ENCODE data around the gene CD83. TPM values are rescaled to one million over a fixed set of nuclear protein-coding genes. Genes with fewer than 3 reads are reported as not detected.
A peak's percentile ranks its signal among the peaks of the same experiment; 100 is the strongest.

CD83 gene
- total and polyA plus RNA-seq, 2 of the 4 experiments (the other 2 are of a cell fraction) = 2.0 to 2.5 TPM

DNA sequence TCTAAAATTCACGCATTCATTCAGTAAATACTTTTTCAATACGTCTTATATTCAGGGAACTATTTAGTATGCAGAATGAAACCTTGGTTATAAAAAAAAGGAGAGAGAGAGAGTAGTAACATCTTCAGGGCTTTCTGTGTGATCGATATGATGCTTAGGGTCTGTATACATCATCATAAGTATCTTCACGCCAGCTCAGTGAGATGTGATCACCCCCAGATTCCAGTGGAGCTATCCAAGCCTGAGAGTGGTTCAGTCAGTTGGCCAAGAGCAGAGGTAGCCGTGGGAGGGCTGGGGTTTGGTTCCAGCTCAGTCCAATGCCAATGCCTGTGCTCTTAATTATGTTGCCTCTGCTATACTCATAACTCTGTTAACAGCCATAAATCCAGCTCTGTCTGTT is 8.6 kb downstream of the CD83 start:
- H3K4ac ChIP-seq (ENCODE audit: low read depth, low read length) = no peak overlapping the region
- in situ Hi-C loops (cut with MboI; ENCODE audit: low sequenced_read_pairs) (no loop called here), dilution Hi-C loops (cut with HindIII; ENCODE audit: low sequenced_read_pairs, unreplicated experiment) (no loop called here), intact Hi-C loops (cut with micrococcal nuclease) (loop anchor here (5.0 to 10.0 kb wide), 2 partner anchors 1369 to 1496 kb away; no protein-coding TSS in a partner anchor)
- no peaks in the 10 kb centered on the region for H4K20me1 ChIP-seq (ENCODE audit: insufficient read depth, low read length)
- no peak overlapping the region for H3K4me2 ChIP-seq (ENCODE audit: low read depth, low read length)
- H2BK5ac ChIP-seq (ENCODE audit: low read depth, low read length, poor library complexity, severe bottlenecking) = no peak overlapping the region
- no peak overlapping the region for H3K18ac ChIP-seq (ENCODE audit: low read depth, low read length)
- WGBS, 2 experiments (ENCODE audit: extremely low coverage in 2 of 2, insufficient read length in 1 of 2) = no CpG with 5 or more reads among the region's 5 CpGs
- ChIA-PET POLR2A (ENCODE audit: unreplicated experiment) (no interaction called here), CTCF (no interaction called here)
- no peak overlapping the region for H3K14ac ChIP-seq (replicated peaks; ENCODE audit: low read depth, low read length)
- H4K5ac ChIP-seq (ENCODE audit: low read depth, low read length) = no peak overlapping the region
- no peak overlapping the region for H2BK20ac ChIP-seq (ENCODE audit: low read depth, low read length)
- H3K4me1 ChIP-seq (ENCODE audit: control insufficient read depth, insufficient read depth, low read length) = no peaks in the 10 kb centered on the region
- BruUV-seq (replicated peaks) = no TSS peak
- peak; percentile 12 for DNase-seq
- no peak overlapping the region for H3K4me3 ChIP-seq (ENCODE audit: insufficient read depth, low read depth, low read length)
- no peaks in the 10 kb centered on the region for H3K27me3 ChIP-seq (ENCODE audit: control insufficient read depth, insufficient read depth, low read length)
- no peak overlapping the region for H3K23ac ChIP-seq (ENCODE audit: low read depth, low read length)
- no peaks in the 10 kb centered on the region for H3K36me3 ChIP-seq (ENCODE audit: control insufficient read depth, insufficient read depth, low read length)
- H3K9me3 ChIP-seq (ENCODE audit: control insufficient read depth, insufficient read depth, low read length) = no peaks in the 10 kb centered on the region
- no peak overlapping the region for H3K9ac ChIP-seq (ENCODE audit: low read depth, low read length)
- ATAC-seq (ENCODE audit: low read depth) = no peak
- no peak overlapping the region for H2AK5ac ChIP-seq (ENCODE audit: low read depth, low read length)
- H2BK120ac ChIP-seq (ENCODE audit: low read depth, low read length) = no peak overlapping the region
- no peak overlapping the region for H4K8ac ChIP-seq (ENCODE audit: low read depth in 2 of 2, low read length in 2 of 2)
- H2AFZ ChIP-seq (replicated peaks; ENCODE audit: low read length, poor library complexity) = no peak overlapping the region
- no peak for TF ChIP-seq MAFK (IDR thresholded peaks at IDR 0.05; ENCODE audit: low read depth, low read length)
- no peak for TF ChIP-seq RFX5 (IDR thresholded peaks at IDR 0.05; ENCODE audit: low read depth, low read length)
- TF ChIP-seq, protein P1, sequence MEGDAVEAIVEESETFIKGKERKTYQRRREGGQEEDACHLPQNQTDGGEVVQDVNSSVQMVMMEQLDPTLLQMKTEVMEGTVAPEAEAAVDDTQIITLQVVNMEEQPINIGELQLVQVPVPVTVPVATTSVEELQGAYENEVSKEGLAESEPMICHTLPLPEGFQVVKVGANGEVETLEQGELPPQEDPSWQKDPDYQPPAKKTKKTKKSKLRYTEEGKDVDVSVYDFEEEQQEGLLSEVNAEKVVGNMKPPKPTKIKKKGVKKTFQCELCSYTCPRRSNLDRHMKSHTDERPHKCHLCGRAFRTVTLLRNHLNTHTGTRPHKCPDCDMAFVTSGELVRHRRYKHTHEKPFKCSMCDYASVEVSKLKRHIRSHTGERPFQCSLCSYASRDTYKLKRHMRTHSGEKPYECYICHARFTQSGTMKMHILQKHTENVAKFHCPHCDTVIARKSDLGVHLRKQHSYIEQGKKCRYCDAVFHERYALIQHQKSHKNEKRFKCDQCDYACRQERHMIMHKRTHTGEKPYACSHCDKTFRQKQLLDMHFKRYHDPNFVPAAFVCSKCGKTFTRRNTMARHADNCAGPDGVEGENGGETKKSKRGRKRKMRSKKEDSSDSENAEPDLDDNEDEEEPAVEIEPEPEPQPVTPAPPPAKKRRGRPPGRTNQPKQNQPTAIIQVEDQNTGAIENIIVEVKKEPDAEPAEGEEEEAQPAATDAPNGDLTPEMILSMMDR (conservative IDR thresholded peaks at IDR 0.05; ENCODE audit: low read depth, low read length) = no peak
- no peak for TF ChIP-seq CEBPB (IDR thresholded peaks at IDR 0.05; ENCODE audit: low read depth, low read length)
- no peak for TF ChIP-seq POLR2A (IDR thresholded peaks at IDR 0.05; ENCODE audit: low read depth, low read length)
- no peak for TF ChIP-seq RAD21 (IDR thresholded peaks at IDR 0.05; ENCODE audit: low read length)
- TF ChIP-seq RCOR1 (IDR thresholded peaks at IDR 0.05; ENCODE audit: insufficient replicate concordance, low read length) = no peak
- TF ChIP-seq, protein P2, sequence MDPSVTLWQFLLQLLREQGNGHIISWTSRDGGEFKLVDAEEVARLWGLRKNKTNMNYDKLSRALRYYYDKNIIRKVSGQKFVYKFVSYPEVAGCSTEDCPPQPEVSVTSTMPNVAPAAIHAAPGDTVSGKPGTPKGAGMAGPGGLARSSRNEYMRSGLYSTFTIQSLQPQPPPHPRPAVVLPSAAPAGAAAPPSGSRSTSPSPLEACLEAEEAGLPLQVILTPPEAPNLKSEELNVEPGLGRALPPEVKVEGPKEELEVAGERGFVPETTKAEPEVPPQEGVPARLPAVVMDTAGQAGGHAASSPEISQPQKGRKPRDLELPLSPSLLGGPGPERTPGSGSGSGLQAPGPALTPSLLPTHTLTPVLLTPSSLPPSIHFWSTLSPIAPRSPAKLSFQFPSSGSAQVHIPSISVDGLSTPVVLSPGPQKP (IDR thresholded peaks at IDR 0.05; ENCODE audit: borderline replicate concordance, low read depth, low read length) = no peak
- no peak for TF ChIP-seq MAZ (IDR thresholded peaks at IDR 0.05; ENCODE audit: borderline replicate concordance, low read depth, low read length)
- TF ChIP-seq SMC3 (IDR thresholded peaks at IDR 0.05; ENCODE audit: low read depth, low read length) = no peak
- TF ChIP-seq, protein P3, sequence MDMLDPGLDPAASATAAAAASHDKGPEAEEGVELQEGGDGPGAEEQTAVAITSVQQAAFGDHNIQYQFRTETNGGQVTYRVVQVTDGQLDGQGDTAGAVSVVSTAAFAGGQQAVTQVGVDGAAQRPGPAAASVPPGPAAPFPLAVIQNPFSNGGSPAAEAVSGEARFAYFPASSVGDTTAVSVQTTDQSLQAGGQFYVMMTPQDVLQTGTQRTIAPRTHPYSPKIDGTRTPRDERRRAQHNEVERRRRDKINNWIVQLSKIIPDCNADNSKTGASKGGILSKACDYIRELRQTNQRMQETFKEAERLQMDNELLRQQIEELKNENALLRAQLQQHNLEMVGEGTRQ (IDR thresholded peaks at IDR 0.05; ENCODE audit: low read depth, low read length) = no peak
- no peak for TF ChIP-seq BHLHE40 (IDR thresholded peaks at IDR 0.05; ENCODE audit: low read depth, low read length)
- TF ChIP-seq MXI1 (IDR thresholded peaks at IDR 0.05; ENCODE audit: borderline replicate concordance, low read depth, low read length) = no peak
- no peak for TF ChIP-seq NFE2L2 (IDR thresholded peaks at IDR 0.05; ENCODE audit: low read depth, low read length)
- TF ChIP-seq FOS (IDR thresholded peaks at IDR 0.05; ENCODE audit: low read depth, low read length) = no peak
- no peak overlapping the region for H2BK15ac ChIP-seq (ENCODE audit: low read depth, low read length)
- no peaks in the 10 kb centered on the region for H3K9me1 ChIP-seq (ENCODE audit: insufficient read depth, low read length)
- H3K27ac ChIP-seq (ENCODE audit: insufficient read depth, low read length) = no peak overlapping the region
- no peak overlapping the region for H3K56ac ChIP-seq (ENCODE audit: extremely low read depth, insufficient read depth, low read length)
- no peak overlapping the region for H2AK9ac ChIP-seq (replicated peaks; ENCODE audit: low read depth, low read length, poor library complexity)
- no peak overlapping the region for H4K91ac ChIP-seq (ENCODE audit: insufficient read depth, low read depth, low read length)
- no peaks in the 10 kb centered on the region for H3K79me1 ChIP-seq (ENCODE audit: low read depth in 1 of 2, low read length in 2 of 2)

All from IMR-90 (cell line).